WTC11 (cell line): ENCODE measurements around the gene DR1. TPM values are rescaled to one million over a fixed set of nuclear protein-coding genes. Genes with fewer than 3 reads are reported as not detected.

Experiments
- ATAC-seq: fragments of 200-7000 bp; cut with Tn5 transposase; 2 replicates; pipeline ENCODE4 v1.10.0; 2021; ENCODE audit warnings: mild to moderate bottlenecking, moderate library complexity
- CTCF ChIA-PET: fragments of 300-600 bp; sonication (Branson Sonifier 250); formaldehyde crosslinking; loops from one replicate; lab custom pipeline; 2021; ENCODE audit warnings: antibody characterized with exemption; lab: Charles Lee
- POLR2A ChIA-PET: fragments of 350-600 bp; sonication (Branson Sonifier 250); formaldehyde crosslinking; loops from one replicate; lab custom pipeline; 2021; ENCODE audit warnings: antibody characterized with exemption; lab: Charles Lee
- DNase-seq: peaks from one replicate; pipeline ENCODE4 v3.0.0; 2021; ENCODE audit warnings: low spot score
- H3K27ac Mint-ChIP-seq: 2 replicates; pipeline ENCODE4 v1.8.0; 2021; ENCODE audit warnings: mixed read lengths
- H3K27me3 Mint-ChIP-seq: 2 replicates; pipeline ENCODE4 v1.8.0; 2021; ENCODE audit warnings: low read depth, mild to moderate bottlenecking, moderate library complexity, mixed read lengths
- H3K36me3 Mint-ChIP-seq: 2 replicates; pipeline ENCODE4 v1.8.0; 2021; ENCODE audit warnings: mixed read lengths
- H3K4me1 Mint-ChIP-seq: 2 replicates; pipeline ENCODE4 v1.8.0; 2022; ENCODE audit warnings: mixed read lengths
- H3K4me3 Mint-ChIP-seq: 2 replicates; pipeline ENCODE4 v1.8.0; 2021; ENCODE audit warnings: mild to moderate bottlenecking, moderate library complexity, mixed read lengths
- H3K9me3 Mint-ChIP-seq: 2 replicates; pipeline ENCODE4 v1.8.0; 2021; ENCODE audit warnings: mixed read lengths
- AFF4 ChIP-seq: sonication (generic); formaldehyde crosslinking; IDR thresholded peaks from 2 replicates; pipeline ENCODE4 v1.8.1; 2023; ENCODE audit warnings: mild to moderate bottlenecking, missing genetic modification reagents, borderline replicate concordance
- AR ChIP-seq: fragments of 250-450 bp; sonication (Bioruptor Pico); IDR thresholded peaks from 2 replicates; pipeline ENCODE4 v1.9.0; 2021; ENCODE audit warnings: mild to moderate bottlenecking
- ATF3 ChIP-seq: sonication (generic); formaldehyde crosslinking; conservative IDR thresholded peaks from 2 replicates; pipeline ENCODE4 v1.8.1; 2022; ENCODE audit warnings: mild to moderate bottlenecking, missing genetic modification reagents
- E2F1 ChIP-seq: sonication (generic); formaldehyde crosslinking; IDR thresholded peaks from 2 replicates; pipeline ENCODE4 v1.8.0; 2022; ENCODE audit warnings: mild to moderate bottlenecking, missing genetic modification reagents
- ESRRA ChIP-seq: sonication (generic); formaldehyde crosslinking; IDR thresholded peaks from 2 replicates; pipeline ENCODE4 v1.8.1; 2022; ENCODE audit warnings: mild to moderate bottlenecking, missing genetic modification reagents, borderline replicate concordance
- HMGA2 ChIP-seq: fragments of 250-450 bp; sonication (Bioruptor Pico); IDR thresholded peaks from 2 replicates; pipeline ENCODE4 v1.4.0; 2021; ENCODE audit warnings: mild to moderate bottlenecking, moderate library complexity
- MLX ChIP-seq: sonication (generic); formaldehyde crosslinking; IDR thresholded peaks from 2 replicates; pipeline ENCODE4 v1.8.1; 2023; ENCODE audit warnings: mild to moderate bottlenecking, missing genetic modification reagents, moderate library complexity
- NR1H2 ChIP-seq: sonication (generic); formaldehyde crosslinking; IDR thresholded peaks from 2 replicates; pipeline ENCODE4 v1.9.0; 2021; ENCODE audit warnings: mild to moderate bottlenecking, moderate library complexity, missing genetic modification reagents
- NR2C2 ChIP-seq: sonication (generic); formaldehyde crosslinking; IDR thresholded peaks from 2 replicates; pipeline ENCODE4 v1.8.0; 2022; ENCODE audit warnings: mild to moderate bottlenecking, missing genetic modification reagents
- OVOL2 ChIP-seq: fragments of 250-450 bp; sonication (Bioruptor Pico); IDR thresholded peaks from 2 replicates; pipeline ENCODE4 v1.9.0; 2021; ENCODE audit warnings: mild to moderate bottlenecking, borderline replicate concordance
- SP1 ChIP-seq: sonication (generic); formaldehyde crosslinking; conservative IDR thresholded peaks from 2 replicates; pipeline ENCODE4 v1.8.1; 2022; ENCODE audit warnings: missing genetic modification reagents
- USF1 ChIP-seq: sonication (generic); formaldehyde crosslinking; IDR thresholded peaks from 2 replicates; pipeline ENCODE4 v1.8.0; 2022; ENCODE audit warnings: mild to moderate bottlenecking, missing genetic modification reagents
- ZBTB21 ChIP-seq: sonication (generic); formaldehyde crosslinking; IDR thresholded peaks from 2 replicates; pipeline ENCODE4 v1.8.1; 2023; ENCODE audit warnings: mild to moderate bottlenecking, missing genetic modification reagents, borderline replicate concordance
- ZBTB43 ChIP-seq: sonication (generic); formaldehyde crosslinking; IDR thresholded peaks from 2 replicates; pipeline ENCODE4 v1.8.1; 2023; ENCODE audit warnings: mild to moderate bottlenecking, missing genetic modification reagents
- ZNF263 ChIP-seq: sonication (generic); formaldehyde crosslinking; IDR thresholded peaks from 2 replicates; pipeline ENCODE4 v1.8.1; 2022; ENCODE audit warnings: low read depth, mild to moderate bottlenecking, moderate library complexity, missing genetic modification reagents
- ZNF281 ChIP-seq: sonication (generic); formaldehyde crosslinking; IDR thresholded peaks from 2 replicates; pipeline ENCODE4 v1.8.0; 2023; ENCODE audit warnings: mild to moderate bottlenecking, missing genetic modification reagents
- ZNF416 ChIP-seq: fragments of 250-450 bp; sonication (Bioruptor Pico); IDR thresholded peaks from 2 replicates; pipeline ENCODE4 v1.9.0; 2021; ENCODE audit warnings: mild to moderate bottlenecking, inconsistent platforms
- total RNA-seq: library from RNA; stranded (reverse); gene quantifications from 3 replicates; pipeline ENCODE4 v1.2.3, GENCODE V29; 2021

The DR1 gene
- total RNA-seq, 1 experiment from 2014 or later, result 62.8 TPM

GRCh38 chr1:93345633-93346420 is at the start of gene DR1 (continued):
- peak; percentile 99 for TF ChIP-seq ZNF281
- TF ChIP-seq MLX (CRISPR knock-in tag), result no peak
- TF ChIP-seq HMGA2 (CRISPR knock-in tag), result no peak
- no peak for TF ChIP-seq ATF3 (CRISPR knock-in tag)
- peak; percentile 45 for TF ChIP-seq USF1
- 0 out of 2 replicates have a peak, but pooled peaks have one; percentile 29 for TF ChIP-seq ZNF263
- TF ChIP-seq SP1, result peak; percentile 83
- no peak for TF ChIP-seq NR1H2
- peak; percentile 65; the same call in 1 of the 2 replicates for TF ChIP-seq ESRRA (CRISPR knock-in tag)
- TF ChIP-seq AR (CRISPR knock-in tag), result no peak
- TF ChIP-seq AFF4 (CRISPR knock-in tag), result no peak

- Mint-ChIP-seq H3K9me3 (peaks cover 17% of the 10 kb centered on the region; the same call in 1 of the 2 replicates), H3K27me3 (no peaks in the 10 kb centered on the region), H3K27ac (peak overlapping the region; percentile 25), H3K4me3 (no peak overlapping the region), H3K36me3 (peaks cover 10% of the 10 kb centered on the region), H3K4me1 (peaks cover 24% of the 10 kb centered on the region)
- ATAC-seq, result peak; percentile 91
- POLR2A ChIA-PET, result no interaction called here
- CTCF ChIA-PET, result interaction anchor here (1.2 kb wide), 1 partner anchor 8 kb away, joined by 15 read pairs; no protein-coding TSS in a partner anchor
- peak; percentile 31 for DNase-seq
- TF ChIP-seq ZBTB43 (CRISPR knock-in tag), result no peak
- peak; percentile 70; the same call in 1 of the 2 replicates for TF ChIP-seq ZNF281
- 0 out of 2 replicates have a peak, but pooled peaks have one; percentile 14 for TF ChIP-seq ZBTB21 (CRISPR knock-in tag)
- TF ChIP-seq E2F1 (CRISPR knock-in tag), result no peak
- TF ChIP-seq NR2C2, result no peak
- no peak for TF ChIP-seq ZNF416 (CRISPR knock-in tag)
- TF ChIP-seq OVOL2 (CRISPR knock-in tag), result no peak
Measured at GRCh38 chr1:93296555-93297154, 49.1 kb upstream of the DR1 start.
